GM18868 (cell line): ENCODE data around the gene THSD7B.

Source experiments
- ATAC-seq: cut with Tn5 transposase; IDR thresholded peaks from one replicate; pipeline ENCODE4 v1.9.1; 2021; ENCODE audit warnings: mild to moderate bottlenecking, moderate library complexity; ENCODE audit not compliant: unreplicated experiment

THSD7B gene

DNA sequence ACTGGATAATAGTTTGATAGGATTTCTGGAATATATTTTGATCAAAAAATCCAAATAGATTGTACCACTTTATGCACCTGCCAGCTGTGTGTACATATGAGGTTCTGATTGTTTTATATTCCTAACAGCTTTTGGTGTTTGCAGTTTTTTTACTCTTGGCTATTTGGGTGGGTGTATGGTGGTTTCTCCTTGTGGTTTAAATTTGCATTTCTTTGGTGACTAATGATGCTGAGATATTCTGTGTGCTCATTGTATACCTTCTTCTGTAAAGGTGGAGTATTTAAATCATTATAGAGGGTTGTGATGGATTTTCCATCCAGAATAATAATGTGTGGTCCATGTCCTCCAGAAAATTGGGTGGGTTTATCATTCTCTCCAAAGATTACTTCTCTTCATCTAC lies 372.9 kb downstream of the THSD7B start:
- no peak for ATAC-seq

DNA sequence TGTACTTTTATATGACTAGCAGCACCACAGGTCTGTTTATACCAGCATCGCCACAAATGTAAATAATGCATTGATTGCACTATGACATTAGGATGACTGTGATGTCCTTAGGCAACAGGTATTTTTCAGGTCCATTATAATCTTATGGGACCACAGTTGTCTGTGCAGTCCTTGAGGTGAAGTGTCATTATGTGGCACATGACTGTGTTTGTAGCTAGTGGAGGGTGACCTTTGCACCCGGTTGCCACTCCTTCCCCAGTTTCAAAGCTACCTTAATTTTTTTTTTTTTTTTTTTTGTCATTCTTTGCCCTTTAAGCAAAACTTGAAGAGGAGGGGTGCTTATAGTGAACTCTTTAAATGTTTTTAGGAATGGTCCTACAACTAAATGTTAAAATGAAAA lies 386.4 kb downstream of the THSD7B start:
- no peak for ATAC-seq

DNA sequence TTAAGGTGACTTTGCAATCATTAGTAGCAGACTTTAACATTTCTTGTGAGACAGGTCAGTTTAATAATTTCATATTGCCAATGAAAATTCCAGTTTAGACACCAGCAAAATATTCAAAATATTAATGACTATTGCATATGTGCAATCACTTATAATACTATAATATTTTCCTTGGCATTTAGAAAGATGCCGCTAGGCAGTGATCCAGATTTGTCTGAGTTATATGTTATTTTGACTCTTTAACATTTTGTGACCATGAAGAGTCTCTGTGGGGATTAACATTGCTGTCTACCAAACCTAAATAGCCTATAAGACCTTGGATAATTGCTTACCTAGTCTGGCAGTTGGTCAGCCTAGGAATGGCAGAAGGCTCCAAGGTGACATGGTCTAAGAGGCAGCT lies 389.6 kb downstream of the THSD7B start:
- no peak for ATAC-seq

DNA sequence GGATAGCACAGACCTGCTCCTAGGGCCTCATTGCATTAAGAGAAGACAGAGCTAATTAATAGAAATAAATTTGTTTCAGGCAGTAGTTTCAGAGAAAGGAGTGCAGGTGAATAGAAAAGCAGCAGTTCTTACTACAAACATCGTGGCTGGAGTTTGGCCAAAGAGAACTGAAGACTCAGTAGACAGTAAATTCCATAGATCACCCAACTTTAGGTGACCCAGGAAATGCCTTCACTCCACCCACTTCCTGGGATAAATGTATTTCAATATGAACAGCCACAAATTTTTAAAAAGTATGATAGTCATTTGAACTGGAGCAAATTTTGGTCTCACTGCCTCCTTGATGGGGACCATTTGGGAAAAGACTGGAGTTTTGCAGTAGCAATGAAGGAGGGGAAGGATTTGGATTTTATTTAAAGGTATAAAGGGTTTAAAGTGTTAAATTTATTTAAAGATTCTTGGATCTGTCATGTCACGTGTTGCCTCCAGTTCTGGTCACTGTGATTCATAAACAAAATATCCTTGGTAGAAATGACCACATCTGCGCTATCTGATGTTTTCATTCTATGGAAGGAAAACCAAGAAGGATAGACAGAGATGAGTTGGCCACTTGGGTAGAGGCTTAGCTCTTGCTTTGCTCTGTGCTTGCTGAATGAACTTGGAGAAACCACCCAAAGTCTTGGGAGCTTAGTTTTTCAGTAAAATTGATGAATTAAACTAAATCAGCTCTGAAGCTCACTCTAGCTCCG lies 390.2 kb downstream of the THSD7B start:
- no peak for ATAC-seq

DNA sequence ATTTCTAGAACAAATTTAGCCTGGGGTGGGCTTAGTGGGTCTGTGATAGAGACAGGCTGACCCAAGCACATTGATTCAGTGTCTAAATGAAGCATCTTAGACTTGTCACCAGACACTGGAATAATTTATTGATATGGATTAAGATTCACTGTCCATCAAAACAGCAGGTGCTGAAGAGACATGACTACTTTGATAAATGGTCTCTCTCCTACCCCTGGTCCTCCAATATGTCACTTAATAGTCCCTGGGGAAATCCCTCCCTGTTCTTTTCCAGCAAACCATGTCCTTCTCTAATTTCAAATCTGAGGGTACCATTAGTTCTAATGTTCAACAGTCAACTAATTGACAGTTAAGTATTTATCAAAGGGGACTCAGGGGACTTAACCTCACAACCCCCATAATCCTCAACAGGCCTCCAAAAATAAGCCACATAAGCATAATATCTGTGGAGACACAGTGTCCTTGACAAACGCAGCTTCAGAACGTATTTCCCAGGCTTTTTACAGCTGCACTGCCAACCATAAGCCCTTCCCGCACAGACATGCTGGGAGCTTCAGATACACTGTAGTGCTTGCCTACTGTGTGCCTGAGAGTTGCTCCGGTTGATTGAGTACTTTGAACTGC lies 391.0 kb downstream of the THSD7B start:
- ATAC-seq, result no peak

DNA sequence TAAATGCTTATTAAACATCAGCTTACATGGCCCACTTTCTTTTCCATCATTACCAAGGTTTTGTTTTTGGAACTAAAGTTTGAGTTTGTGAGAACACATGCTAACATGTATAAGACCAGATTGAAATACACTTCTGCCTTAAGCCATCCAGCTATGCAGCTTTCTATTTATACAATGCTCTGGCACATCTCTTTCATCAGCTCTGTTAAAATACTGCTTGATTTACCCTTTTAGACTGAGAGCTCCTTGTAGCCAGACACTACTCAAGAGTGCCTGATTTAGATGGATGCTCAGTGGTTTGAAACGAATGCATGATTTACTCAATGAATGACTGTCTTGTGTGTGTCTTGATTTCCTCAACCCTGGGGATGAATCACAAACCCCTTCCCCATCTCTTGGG lies 392.5 kb downstream of the THSD7B start:
- no peak for ATAC-seq

DNA sequence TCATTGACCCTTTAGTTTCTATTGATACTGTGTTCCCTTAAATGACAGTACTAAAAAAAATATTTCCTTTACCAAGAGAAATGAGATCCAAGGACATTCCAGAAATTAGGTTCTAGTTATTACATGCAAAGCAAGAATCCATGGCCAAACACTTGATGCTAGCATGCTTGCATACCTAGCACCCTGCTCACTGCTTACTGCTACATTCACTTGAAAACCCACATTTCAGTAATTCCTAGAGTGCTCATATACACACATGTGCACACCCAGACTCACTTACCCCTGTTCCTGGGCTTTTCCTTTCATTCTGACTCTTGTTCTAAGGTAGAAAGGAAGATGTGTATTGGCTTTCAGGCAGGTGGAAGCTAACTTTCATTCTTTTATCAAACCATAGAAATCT lies 395.9 kb downstream of the THSD7B start:
- ATAC-seq, result no peak

DNA sequence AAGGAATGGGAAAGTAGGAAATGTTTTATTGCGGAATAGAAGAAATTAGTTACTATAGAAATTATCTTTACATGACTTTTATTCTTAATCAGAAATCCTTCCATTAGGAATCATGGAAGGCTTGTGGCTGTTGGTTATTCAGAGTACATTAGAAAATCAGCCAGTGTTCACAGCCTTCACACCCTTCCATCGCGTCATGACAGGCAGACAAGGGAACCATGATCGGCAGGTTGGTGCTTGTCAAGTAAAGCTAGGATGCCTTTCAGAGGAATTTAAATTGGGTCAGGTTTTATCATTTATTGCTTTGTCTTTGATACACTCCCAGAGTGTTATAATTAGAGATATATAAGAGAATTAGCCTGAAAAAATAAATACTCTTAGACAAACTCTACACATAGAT lies 400.6 kb downstream of the THSD7B start:
- no peak for ATAC-seq

DNA sequence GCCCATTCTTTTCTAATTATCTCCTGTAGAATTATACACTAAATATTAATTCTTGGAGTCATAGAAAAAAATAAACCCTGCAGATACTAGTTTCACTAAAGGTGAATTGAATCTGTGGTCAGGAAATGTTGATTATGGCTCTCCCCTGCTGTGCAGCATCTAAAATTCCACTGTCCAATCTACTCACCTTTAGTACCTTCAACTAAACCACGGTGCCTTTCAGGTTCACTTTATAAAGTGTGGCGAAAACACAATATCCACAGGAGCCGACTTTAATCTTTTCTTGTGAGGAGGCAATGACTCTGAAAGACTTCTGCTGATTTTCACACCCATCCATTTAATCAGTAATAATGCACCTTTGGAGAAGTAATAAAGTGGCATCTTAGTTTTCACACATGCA lies 402.3 kb downstream of the THSD7B start:
- ATAC-seq, result no peak

DNA sequence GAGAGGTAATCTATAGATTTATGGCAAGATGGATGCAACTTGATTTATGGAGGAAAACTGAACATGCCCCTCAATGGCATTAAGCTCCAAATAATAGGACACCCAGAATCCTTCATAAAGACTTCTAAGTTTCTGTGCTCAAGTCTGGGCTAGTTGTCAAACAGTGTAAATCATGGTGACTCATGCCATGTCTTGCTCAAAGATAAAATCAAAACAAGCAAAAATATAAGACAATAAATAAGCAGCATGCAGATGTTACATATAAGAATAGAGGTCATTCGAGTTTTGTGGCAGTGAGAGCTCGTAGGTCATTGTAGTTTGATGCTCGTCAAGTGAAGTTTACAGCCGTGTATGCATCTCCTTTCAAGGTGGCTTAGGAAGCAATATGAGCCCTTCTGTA lies 403.2 kb downstream of the THSD7B start:
- ATAC-seq, result no peak

DNA sequence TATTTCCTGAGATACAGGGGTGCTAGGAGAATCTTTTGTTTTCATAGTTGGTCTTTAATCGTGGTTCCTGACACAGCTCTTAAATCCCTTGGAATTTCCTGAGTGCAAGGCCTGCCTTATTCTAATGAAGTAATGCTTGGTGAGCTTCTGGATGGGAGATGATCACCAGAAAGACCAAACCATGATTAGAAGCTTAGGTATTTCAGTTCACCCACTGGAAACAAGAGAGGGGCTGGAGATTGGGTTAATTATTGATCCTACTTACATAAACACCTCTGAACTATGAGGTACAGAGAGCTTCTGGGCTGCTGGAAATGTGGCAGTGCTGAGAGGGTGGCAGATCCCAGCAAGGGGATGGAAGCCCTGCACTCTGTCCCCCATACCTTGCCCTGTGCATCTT lies 406.8 kb downstream of the THSD7B start:
- no peak for ATAC-seq

DNA sequence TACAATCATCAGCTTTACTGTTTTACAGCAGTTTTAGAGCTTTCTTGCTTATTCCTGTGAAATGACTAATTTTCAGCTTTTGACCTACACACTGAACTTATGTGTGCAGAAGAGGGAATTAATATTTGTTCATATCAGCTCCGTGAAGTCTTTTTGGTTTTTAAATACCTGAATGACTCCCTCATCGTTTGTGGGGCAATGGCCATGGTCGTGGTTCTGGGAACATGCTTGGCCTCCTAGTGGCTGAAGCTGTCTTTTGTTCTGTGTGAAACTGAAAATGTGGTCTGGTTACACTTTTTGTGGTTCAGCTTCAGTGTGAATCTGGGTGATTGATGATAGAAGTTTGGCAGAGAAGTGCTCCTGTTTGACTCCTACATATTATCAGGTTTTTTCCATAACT lies 408.1 kb downstream of the THSD7B start:
- peak; percentile 96 for ATAC-seq

DNA sequence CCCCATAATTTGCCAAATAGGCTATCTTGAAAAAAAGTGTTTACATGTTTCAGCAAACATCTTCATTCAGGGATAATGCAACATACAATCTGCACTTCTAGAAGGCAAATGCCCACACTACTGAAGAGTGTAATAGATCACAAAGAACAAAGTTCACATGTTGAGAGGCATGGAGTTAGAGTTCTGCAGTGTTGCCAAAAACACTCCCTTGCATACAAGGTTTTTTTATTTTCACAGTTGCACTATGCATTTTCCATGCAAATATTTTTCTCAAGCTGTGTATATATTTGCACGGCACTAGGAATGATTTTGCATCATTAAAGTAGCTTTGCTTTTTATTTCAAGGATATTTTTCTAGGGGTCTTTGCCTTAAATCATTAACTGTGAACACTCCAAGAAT lies 409.9 kb downstream of the THSD7B start:
- no peak for ATAC-seq

DNA sequence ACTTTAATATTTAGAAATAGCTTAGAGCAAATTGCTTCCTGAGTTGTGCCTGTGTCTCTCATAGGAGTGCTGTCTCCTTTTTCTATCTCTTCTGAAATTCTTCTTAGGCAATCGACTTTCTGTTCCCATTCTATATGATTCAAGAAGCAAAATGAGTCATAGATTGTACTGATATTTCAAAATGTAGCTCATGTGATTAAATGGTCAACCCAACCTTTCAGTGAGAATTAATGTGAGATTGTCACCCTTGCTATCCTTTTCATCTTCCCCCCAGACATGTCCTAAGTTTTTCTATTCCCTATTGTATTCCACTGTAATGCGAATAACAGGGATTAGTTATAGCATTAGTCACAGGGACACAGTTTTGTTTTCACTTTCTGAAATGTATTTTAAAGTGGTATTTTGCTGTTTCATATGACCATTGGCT lies 413.6 kb downstream of the THSD7B start:
- peak; percentile 83 for ATAC-seq

DNA sequence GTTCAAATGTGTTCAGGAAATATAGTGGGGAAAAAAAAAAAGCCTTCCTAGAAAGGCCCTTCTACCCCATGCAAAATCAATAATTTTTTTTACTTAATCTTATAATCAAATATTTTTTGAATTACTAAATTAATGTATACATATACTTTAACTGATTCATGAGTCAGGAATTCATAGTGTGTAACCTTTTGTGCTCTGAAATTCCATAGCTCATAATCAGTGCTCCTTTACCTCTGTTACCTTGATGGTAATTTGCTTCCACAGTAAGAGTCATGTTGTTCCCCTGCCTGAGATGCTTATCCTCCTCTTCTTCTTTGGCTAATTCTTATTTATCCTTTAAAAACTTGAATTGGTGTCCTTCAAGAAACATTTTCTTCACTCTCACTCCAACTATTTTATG lies 414.2 kb downstream of the THSD7B start:
- no peak for ATAC-seq

DNA sequence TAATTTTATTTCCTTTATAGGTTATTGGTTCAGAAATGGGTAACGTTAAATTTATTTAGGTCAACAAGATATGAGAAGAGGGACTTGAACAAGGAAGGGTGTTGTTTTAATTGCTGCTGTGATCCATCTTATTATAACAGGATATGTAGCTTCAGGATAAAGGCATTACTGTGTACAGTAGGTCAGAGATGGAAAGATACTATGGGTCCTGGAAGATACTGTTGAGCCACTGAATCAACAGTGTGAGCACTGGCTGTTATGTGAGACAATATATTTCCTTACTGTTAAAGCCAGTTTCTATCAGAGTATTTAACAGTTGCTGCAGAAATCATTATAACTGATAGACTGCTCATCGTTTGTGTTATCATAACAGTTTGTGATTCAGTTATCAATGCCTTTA lies 414.7 kb downstream of the THSD7B start:
- ATAC-seq, result no peak

DNA sequence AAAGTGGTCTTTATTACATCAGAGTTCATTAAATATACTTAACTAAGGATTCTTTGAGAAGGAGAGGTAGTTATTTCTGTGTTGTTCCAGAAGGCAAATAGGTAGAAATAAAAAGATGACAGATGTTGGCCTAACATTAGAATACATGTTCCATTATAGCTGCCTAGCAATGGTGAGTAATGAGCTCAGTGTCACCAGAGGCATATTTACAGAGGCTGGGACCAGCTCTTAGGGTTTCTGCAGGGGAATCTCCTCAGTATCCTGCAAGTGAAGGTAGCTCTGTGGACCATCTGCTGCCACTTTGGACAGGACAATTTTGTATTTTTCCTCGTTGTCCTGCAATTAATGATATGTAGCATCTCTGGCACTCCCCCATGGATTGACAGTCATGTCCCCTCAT lies 416.0 kb downstream of the THSD7B start:
- ATAC-seq, result no peak

DNA sequence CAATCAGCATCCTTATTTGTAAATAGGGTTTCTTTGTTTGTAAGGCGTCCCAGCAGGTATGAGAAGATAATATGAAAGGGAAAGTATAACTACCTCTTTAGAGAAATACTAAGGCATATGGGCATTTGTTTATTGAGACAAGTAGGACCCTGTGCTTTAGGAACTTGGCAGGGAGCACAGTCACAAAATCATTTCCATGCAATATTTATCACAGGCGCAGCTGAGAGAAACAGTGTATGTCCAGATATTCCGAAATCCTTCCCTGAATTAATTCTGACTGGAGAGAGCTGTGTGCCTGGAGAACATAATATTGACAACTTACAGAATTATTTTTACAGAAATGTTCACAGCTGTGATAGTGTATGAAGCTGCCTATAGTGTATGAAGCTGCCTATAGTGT lies 416.7 kb downstream of the THSD7B start:
- ATAC-seq, result no peak

DNA sequence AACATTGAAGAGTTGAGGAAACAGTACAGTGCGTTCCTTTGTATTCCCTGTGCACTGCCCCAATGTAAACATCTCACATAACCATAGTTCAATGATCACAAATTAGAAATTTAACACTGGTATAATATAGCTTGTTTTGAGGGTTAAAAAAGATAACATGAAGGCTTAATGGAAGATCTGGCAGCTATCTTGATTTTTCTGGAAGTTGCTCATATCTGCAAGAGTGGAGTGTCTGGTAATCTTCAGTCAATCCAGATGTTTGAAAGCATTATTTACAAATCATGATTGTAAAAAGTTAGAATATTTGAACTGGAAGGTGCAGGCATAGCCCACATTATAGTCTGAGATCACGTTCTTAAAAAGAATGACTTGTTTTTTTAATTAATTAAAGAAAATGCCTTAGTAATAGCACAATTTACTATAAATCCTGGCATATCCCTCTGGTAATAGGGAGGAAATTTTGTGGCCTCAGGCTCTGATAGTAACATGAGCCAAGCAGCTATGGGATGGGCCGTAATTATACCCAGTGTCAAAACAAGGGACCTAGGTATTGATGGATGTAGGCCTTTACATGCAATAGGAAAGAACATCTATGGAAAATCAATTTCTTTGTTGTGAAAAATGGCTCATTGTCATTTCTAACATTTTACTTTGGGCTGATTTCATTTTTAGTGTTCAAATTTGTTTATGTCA lies 418.0 kb downstream of the THSD7B start:
- ATAC-seq, result no peak

DNA sequence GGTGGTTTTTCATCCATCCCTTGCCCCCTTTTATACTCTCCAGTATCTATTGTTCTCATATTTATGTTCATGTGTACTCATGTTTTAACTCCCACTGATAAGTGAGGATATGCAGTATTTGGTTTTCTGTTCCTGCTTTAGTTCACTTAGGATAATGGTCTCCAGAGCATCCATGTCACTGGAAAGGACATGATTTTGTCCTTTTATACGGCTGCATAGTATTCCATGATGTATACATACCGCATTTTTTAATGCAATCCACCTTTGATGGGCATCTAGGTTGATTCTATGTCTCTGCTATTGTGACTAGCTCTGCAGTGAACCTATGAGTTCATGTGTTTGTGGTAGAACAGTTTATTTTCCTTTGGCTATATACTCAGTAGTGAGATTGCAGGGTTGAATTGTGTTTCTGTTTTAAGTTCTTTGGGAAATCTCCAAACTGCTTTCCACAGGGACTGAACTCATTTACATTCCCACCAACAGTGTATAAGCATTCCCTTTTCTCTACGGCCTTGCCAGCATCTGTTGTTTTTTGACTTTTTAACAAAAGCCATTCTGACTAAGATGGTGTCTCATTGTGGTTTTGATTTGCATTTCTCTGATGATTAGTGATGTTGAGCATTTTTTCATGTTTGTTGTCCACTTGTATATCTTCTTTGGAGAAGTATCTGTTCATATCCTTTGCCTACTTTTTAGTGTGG lies 420.2 kb downstream of the THSD7B start:
- no peak for ATAC-seq

DNA sequence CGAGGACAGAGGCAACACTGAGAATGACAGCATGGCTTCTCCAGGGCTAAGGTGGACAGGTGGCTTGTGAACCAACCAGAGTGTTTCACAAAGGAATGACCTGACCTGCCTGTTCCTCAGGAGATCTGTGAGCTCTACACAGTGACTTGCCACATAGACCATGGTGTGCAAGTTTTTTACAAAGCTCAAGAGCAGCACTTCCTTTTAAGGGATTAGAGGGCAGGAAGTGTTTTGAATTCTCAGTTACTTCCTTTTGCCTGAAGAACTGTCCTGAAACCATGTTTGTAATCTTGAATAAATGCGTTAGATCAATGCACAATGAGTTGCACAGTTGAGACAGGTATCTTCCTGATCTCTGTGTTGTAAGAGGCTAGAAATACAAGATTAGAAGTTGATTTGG lies 421.9 kb downstream of the THSD7B start:
- no peak for ATAC-seq
